ENCODE results near the gene MED8.

The MED8 gene, protein sequence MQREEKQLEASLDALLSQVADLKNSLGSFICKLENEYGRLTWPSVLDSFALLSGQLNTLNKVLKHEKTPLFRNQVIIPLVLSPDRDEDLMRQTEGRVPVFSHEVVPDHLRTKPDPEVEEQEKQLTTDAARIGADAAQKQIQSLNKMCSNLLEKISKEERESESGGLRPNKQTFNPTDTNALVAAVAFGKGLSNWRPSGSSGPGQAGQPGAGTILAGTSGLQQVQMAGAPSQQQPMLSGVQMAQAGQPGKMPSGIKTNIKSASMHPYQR

GRCh38 chr1:43389326-43390313 lies at the start of gene MED8, which contains the start of gene SZT2:
Gene MED8 (minus strand): TSS chr1:43389800. CDS start chr1:43389764, 36 bp downstream.
Gene SZT2 (plus strand): TSS chr1:43389899. CDS start chr1:43389969, 70 bp downstream.
- TF ChIP-seq FOXP2 (optimal IDR thresholded peaks at IDR 0.05; ENCODE audit: control extremely low read depth, extremely low read length, insufficient read depth) = peak; percentile 8
- no peak for TF ChIP-seq EZH2 (IDR thresholded peaks at IDR 0.05)
- TF ChIP-seq POLR2AphosphoS5 (IDR thresholded peaks at IDR 0.05; ENCODE audit: borderline replicate concordance, low read depth, low read length) = peak; percentile 93
- Histone ChIP-seq H3K27ac (peak within 1 kb of the TSS; percentile 47; the same call in 1 of the 2 replicates), H3K9ac (ENCODE audit: insufficient read length) (peak within 1 kb of the TSS; percentile 88), H3K4me3 (peak within 1 kb of the TSS; percentile 93), H3K9me3 (ENCODE audit: low read depth, low read length) (no peaks in the 10 kb centered on the region), H3K36me3 (ENCODE audit: insufficient read depth, low read length) (peaks cover 24% of the 10 kb centered on the region)
- DNase-seq (ENCODE audit: low read depth, low spot score) = peak; percentile 42

DNA sequence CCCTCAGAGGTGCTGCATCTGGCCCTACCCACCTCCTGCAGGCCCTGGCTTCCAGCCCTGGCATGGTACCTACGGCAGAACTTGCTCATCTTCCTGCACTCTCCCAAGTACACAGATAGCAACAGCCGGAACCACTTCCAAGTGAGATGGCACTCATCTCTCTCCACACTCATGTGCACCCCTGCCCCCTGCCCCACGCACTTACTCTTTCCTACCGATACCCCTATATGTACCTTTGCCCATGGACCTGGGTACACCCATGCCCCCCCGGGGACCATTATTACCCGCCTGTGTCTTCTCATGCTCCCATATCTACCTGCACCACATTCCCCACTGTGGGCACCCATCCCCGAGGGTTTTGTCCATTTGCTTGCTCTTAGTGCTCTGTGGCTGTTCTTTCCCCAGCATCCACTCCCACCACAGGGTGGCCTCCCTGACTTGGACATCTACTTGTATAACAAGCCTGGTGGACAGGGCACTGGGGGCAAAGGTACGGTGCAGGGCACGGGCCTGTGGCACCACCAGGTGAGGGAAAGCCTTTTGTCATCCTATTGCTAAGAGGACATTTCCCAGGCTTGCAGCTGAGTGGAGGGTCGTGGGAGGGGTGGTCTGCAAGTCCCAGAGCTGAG lies 49.5 kb upstream of the MED8 start:
- TF ChIP-seq EZH2 (IDR thresholded peaks at IDR 0.05) = no peak
- no peak for TF ChIP-seq POLR2AphosphoS5 (IDR thresholded peaks at IDR 0.05; ENCODE audit: borderline replicate concordance, low read depth, low read length)
- no peak for TF ChIP-seq FOXP2 (optimal IDR thresholded peaks at IDR 0.05; ENCODE audit: control extremely low read depth, extremely low read length, insufficient read depth)
- H3K9ac ChIP-seq (ENCODE audit: insufficient read length) = no peak overlapping the region
- no peak overlapping the region for H3K4me3 ChIP-seq
- peaks cover under 1% of the 10 kb centered on the region; the same call in 1 of the 2 replicates for H3K36me3 ChIP-seq (ENCODE audit: insufficient read depth, low read length)
- H3K9me3 ChIP-seq (ENCODE audit: low read depth, low read length) = no peaks in the 10 kb centered on the region
- no peak overlapping the region for H3K27ac ChIP-seq
- DNase-seq (ENCODE audit: low read depth, low spot score) = no peak

GRCh38 chr1:43438576-43438952 lies 49.0 kb upstream of the MED8 start:
- no peak overlapping the region for H3K9ac ChIP-seq (ENCODE audit: insufficient read length)
- DNase-seq (ENCODE audit: low read depth, low spot score) = no peak

GRCh38 chr1:43438006-43438405 lies 48.4 kb upstream of the MED8 start:
- H3K36me3 ChIP-seq (ENCODE audit: insufficient read depth, low read length) = peaks cover 8% of the 10 kb centered on the region; the same call in 1 of the 2 replicates
- H3K27ac ChIP-seq = no peak overlapping the region
- TF ChIP-seq POLR2AphosphoS5 (IDR thresholded peaks at IDR 0.05; ENCODE audit: borderline replicate concordance, low read depth, low read length) (no peak), FOXP2 (optimal IDR thresholded peaks at IDR 0.05; ENCODE audit: control extremely low read depth, extremely low read length, insufficient read depth) (no peak), EZH2 (IDR thresholded peaks at IDR 0.05) (no peak)
- H3K4me3 ChIP-seq = no peak overlapping the region
- no peak overlapping the region for H3K9ac ChIP-seq (ENCODE audit: insufficient read length)
- no peak for DNase-seq (ENCODE audit: low read depth, low spot score)
- no peaks in the 10 kb centered on the region for H3K9me3 ChIP-seq (ENCODE audit: low read depth, low read length)

More at GRCh38 chr1:43438576-43438952, 49.0 kb upstream of the MED8 start:
- Histone ChIP-seq H3K27ac (no peak overlapping the region), H3K9me3 (ENCODE audit: low read depth, low read length) (no peaks in the 10 kb centered on the region), H3K36me3 (ENCODE audit: insufficient read depth, low read length) (peaks cover 5% of the 10 kb centered on the region; the same call in 1 of the 2 replicates), H3K4me3 (no peak overlapping the region)
- no peak for TF ChIP-seq FOXP2 (optimal IDR thresholded peaks at IDR 0.05; ENCODE audit: control extremely low read depth, extremely low read length, insufficient read depth)
- no peak for TF ChIP-seq POLR2AphosphoS5 (IDR thresholded peaks at IDR 0.05; ENCODE audit: borderline replicate concordance, low read depth, low read length)
- no peak for TF ChIP-seq EZH2 (IDR thresholded peaks at IDR 0.05)

DNA sequence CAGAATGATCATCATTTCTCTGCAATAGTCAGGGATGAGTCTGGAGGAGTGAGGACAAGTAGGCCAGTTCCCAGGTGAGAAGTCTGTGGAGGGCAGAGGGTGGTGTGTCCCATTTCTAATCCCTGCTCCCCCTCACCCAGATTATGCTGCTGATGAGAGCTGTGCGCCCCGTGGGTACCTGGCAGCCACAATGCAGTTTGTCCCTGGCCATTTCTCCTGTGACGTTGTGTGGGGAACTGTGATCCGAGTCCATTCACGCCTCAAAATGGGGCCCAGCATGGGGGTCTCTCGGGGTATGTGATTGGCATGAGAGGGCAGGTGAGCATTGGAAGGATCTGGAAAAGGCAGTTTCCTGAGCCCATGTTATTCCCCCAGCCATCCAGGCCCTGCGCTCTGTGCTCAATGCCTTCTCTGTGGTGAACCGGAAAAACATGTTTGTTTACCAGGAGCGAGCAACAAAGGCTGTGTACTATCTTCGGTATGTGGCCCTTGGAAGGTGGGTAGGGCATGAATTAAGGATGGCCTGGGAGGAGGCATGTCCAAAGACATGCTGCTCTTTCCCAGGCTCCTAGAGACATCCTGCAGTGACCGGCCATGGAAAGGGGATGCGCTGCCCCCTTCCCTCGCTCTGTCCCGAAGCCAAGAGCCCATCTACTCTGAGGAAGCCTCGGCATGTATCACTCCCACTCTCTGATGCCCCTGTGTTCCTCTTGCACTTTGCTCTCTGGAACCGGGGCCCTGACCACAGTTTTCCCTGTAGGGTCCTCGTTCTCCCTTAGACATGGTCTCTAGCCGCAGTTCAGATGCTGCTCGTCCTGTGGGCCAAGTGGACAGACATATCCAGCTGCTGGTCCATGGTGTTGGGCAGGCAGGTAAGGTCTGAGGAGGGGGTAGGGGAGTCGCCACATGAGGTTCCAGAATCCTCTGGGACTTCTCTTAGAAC lies 47.7 kb upstream of the MED8 start:
- no peak overlapping the region for H3K27ac ChIP-seq
- no peak overlapping the region for H3K4me3 ChIP-seq
- no peaks in the 10 kb centered on the region for H3K9me3 ChIP-seq (ENCODE audit: low read depth, low read length)
- TF ChIP-seq EZH2 (IDR thresholded peaks at IDR 0.05) = no peak
- no peak for TF ChIP-seq POLR2AphosphoS5 (IDR thresholded peaks at IDR 0.05; ENCODE audit: borderline replicate concordance, low read depth, low read length)
- TF ChIP-seq FOXP2 (optimal IDR thresholded peaks at IDR 0.05; ENCODE audit: control extremely low read depth, extremely low read length, insufficient read depth) = no peak
- DNase-seq (ENCODE audit: low read depth, low spot score) = no peak
- peaks cover 15% of the 10 kb centered on the region; the same call in 1 of the 2 replicates for H3K36me3 ChIP-seq (ENCODE audit: insufficient read depth, low read length)
- H3K9ac ChIP-seq (ENCODE audit: insufficient read length) = no peak overlapping the region

DNA sequence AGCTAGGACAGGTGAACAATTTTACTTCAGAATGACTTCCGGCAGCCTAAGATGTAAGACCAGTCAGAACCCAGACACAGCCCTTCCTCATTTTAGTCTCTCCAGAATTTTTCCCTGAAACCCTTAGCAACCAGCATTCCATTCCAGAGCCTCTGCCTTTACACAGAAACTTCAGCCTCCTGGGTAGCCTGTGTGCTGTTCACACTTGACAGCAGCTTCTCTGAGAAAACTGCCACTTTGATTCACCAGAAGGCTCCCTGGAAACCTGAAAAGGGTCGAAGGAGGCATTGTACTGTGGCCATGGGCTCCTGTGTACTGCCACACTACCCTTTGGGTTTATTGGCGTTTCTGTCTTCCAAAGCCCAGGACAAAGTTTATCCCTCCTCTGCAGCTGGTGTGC lies 46.8 kb upstream of the MED8 start:
- no peak for TF ChIP-seq FOXP2 (optimal IDR thresholded peaks at IDR 0.05; ENCODE audit: control extremely low read depth, extremely low read length, insufficient read depth)
- TF ChIP-seq EZH2 (IDR thresholded peaks at IDR 0.05) = no peak
- TF ChIP-seq POLR2AphosphoS5 (IDR thresholded peaks at IDR 0.05; ENCODE audit: borderline replicate concordance, low read depth, low read length) = no peak
- Histone ChIP-seq H3K27ac (no peak overlapping the region), H3K36me3 (ENCODE audit: insufficient read depth, low read length) (peaks cover 24% of the 10 kb centered on the region; the same call in 1 of the 2 replicates), H3K4me3 (no peak overlapping the region), H3K9me3 (ENCODE audit: low read depth, low read length) (no peaks in the 10 kb centered on the region), H3K9ac (ENCODE audit: insufficient read length) (no peak overlapping the region)
- DNase-seq (ENCODE audit: low read depth, low spot score) = no peak
